AG04450 (cell line): ENCODE results near the gene ABCA10. TPM values are rescaled to one million over a fixed set of nuclear protein-coding genes. Genes with fewer than 3 reads are reported as not detected.

Source experiments
- CTCF ChIA-PET: fragments of 300-600, 350-600 bp; formaldehyde crosslinking; extraction: SDS; loops from one replicate; lab custom pipeline; 2022; ENCODE audit warnings: antibody characterized with exemption, inconsistent platforms; lab: Charles Lee
- POLR2A ChIA-PET: fragments of 350-600 bp; formaldehyde crosslinking; extraction: SDS; loops from one replicate; lab custom pipeline; 2021; ENCODE audit warnings: antibody characterized with exemption, inconsistent platforms; lab: Yijun Ruan, JAX
- DNase-seq: peaks from one replicate; pipeline ENCODE4 v3.0.0-alpha.2; 2011; ENCODE audit warnings: low read depth, low spot score
- H3K27ac ChIP-seq: one replicate; pipeline ENCODE4 v1.5.1; 2012; ENCODE audit warnings: low read depth, low read length, control low read depth
- H3K27me3 ChIP-seq: one replicate; pipeline ENCODE4 v1.6.0; 2012; ENCODE audit warnings: low read length; ENCODE audit not compliant: control insufficient read depth, insufficient read depth
- H3K4me3 ChIP-seq: 2 replicates; pipeline ENCODE4 v1.5.1; 2011; ENCODE audit warnings: mild to moderate bottlenecking, low read depth, low read length, control low read depth
- H3K9me3 ChIP-seq: 2 replicates; pipeline ENCODE4 v1.5.1; 2012; ENCODE audit warnings: low read length; ENCODE audit not compliant: control insufficient read depth, insufficient read depth
- CTCF ChIP-seq: IDR thresholded peaks from 2 replicates; pipeline ENCODE4 v1.5.1; 2011; ENCODE audit warnings: low read depth, low read length, control low read depth, inconsistent platforms
- polyA plus RNA-seq: library from polyadenylated mRNA; depleted of rRNA; stranded (reverse); fragments of >200 nt; gene quantifications from 2 replicates; pipeline ENCODE4 v1.2.3, GENCODE V29; 2011

Gene ABCA10
- polyA plus RNA-seq, 1 experiment, result 0.58 TPM

- DNase-seq, result no peak
- ChIA-PET CTCF (interaction anchor here (0.7 kb wide), 1 partner anchor 667 kb away, joined by 6 read pairs; no protein-coding TSS in a partner anchor), POLR2A (no interaction called here)
- no peak overlapping the region for H3K4me3 ChIP-seq
- no peak overlapping the region for H3K27ac ChIP-seq
- H3K27me3 ChIP-seq, result no peaks in the 10 kb centered on the region
- H3K9me3 ChIP-seq, result no peaks in the 10 kb centered on the region
- TF ChIP-seq CTCF, result no peak
Measured at GRCh38 chr17:69268543-69269014, 40.0 kb upstream of the ABCA10 start.

GRCh38 chr17:69267219-69267618 is 38.6 kb upstream of the ABCA10 start:
- Histone ChIP-seq H3K4me3 (no peak overlapping the region), H3K9me3 (no peaks in the 10 kb centered on the region), H3K27ac (no peak overlapping the region), H3K27me3 (no peaks in the 10 kb centered on the region)
- CTCF ChIA-PET, result no interaction called here
- no peak for TF ChIP-seq CTCF
- DNase-seq, result no peak
- POLR2A ChIA-PET, result no interaction called here

- no peak for TF ChIP-seq CTCF
- POLR2A ChIA-PET, result no interaction called here
Measured at GRCh38 chr17:69265873-69266272, 37.2 kb upstream of the ABCA10 start.

GRCh38 chr17:69254187-69254586 is 25.6 kb upstream of the ABCA10 start:
- Histone ChIP-seq H3K27me3 (no peaks in the 10 kb centered on the region), H3K9me3 (no peaks in the 10 kb centered on the region), H3K4me3 (no peak overlapping the region), H3K27ac (no peak overlapping the region)
- CTCF ChIA-PET, result no interaction called here
- DNase-seq, result no peak
- TF ChIP-seq CTCF, result no peak
- POLR2A ChIA-PET, result no interaction called here

More at GRCh38 chr17:69265873-69266272, 37.2 kb upstream of the ABCA10 start:
- no peak overlapping the region for H3K4me3 ChIP-seq
- CTCF ChIA-PET, result no interaction called here
- no peaks in the 10 kb centered on the region for H3K9me3 ChIP-seq
- no peak overlapping the region for H3K27ac ChIP-seq
- no peak for DNase-seq
- no peaks in the 10 kb centered on the region for H3K27me3 ChIP-seq

- Histone ChIP-seq H3K4me3 (no peak overlapping the region), H3K9me3 (no peaks in the 10 kb centered on the region), H3K27me3 (no peaks in the 10 kb centered on the region), H3K27ac (no peak overlapping the region)
- TF ChIP-seq CTCF, result no peak
- no peak for DNase-seq
- ChIA-PET CTCF (interaction anchor here (1.3 to 7.3 kb wide), 3 partner anchors 11 to 478 kb away, joined by 3 to 89 read pairs (median 9); no protein-coding TSS in a partner anchor), POLR2A (no interaction called here)
Measured at GRCh38 chr17:69250641-69251040, 22.0 kb upstream of the ABCA10 start.
